Skin of body (tissue), 2 donors: ENCODE measurements around the gene TMEM51. TPM values are rescaled to one million over a fixed set of nuclear protein-coding genes. Genes with fewer than 3 reads are reported as not detected.

ENCODE experiments used
- DNase-seq: peaks from one replicate; lab custom pipeline; 2025; lab: John Stamatoyannopoulos, UW
- total RNA-seq: library from RNA; depleted of rRNA; stranded (reverse); fragments of >200 nt; gene quantifications from one replicate; pipeline ENCODE4 v1.2.3, GENCODE V29; 2014

The TMEM51 gene
- total RNA-seq, 1 donor from 2014 or later, result 3.6 TPM

DNA sequence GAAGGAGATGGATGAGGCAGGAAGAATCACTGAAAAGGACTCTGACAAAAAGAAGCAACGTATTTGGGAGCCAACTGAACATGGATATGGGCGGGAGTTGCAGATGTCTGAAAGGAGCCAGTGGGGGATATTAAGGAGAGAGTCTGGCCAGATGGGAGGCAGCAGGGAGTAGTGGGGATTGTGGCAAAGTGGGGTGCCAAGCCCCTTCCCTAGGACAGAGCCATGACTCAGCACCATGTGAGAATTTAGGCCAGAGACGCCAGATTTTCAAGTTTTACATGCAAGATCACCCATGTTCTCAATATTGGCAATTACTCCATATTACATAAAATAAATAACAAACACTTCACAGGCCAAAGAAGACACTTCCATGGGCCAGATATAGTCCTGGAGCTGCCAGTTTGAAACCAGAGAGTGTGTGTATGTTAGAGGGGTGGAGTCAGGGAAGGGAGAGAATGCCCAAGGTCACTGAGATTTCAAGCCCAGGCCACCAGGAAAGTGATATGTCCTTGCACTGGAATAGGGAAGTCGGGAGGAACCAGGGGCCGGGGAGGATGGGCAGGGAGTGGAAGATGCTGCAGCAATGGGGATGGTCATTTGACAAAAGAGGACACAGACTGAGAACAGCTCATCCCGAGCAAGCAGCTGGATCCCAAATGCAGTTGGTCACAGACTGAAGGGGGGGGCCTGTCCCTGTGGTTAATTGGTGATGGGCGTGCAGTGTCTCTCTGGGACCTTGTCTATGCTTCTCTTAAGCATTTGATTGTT, 23.5 kb downstream of the TMEM51 start:
- no peak for DNase-seq

GRCh38 chr1:15177710-15178166, 24.2 kb downstream of the TMEM51 start:
- no peak for DNase-seq

DNA sequence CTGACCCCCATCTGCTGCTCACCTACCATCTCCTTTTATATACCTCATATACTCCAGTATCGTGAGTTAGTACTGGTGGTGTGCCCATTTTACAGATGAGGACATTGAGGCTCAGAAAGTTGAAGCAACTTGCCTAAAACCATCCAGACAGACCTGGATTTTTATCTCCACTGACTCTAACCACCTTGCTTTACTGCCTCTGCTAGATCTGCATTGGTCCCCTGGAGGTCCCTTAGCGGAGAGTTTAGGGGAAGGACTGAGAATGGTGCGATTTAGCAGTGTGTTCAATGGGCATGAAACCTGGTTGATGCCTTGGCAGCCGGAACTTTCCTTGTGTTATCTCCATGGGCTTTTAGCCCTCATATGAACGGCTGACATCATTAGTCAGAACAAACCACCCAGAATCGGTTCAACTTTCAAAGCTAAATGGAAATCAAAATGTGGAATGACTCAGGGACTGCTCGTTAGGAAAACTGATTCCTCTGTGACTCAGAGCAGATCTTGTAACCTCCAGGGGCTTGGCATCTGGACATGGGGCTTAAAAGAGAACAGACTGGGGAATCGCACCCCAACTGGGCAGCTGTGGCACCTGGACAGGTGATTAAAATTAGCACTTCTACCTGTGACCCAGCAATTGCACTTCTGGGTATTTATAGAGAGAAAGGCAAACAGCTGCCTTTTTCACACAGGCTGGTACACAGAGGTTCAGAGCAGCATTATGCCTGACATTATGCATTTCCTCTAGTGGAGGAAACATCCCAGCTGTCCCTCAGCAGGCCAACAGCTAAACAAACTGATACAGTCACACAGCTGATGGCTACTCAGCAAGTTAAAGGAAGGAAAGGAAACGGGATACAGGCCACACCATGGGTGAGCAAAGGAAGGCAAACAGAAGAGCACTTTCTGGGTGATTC, 25.3 kb downstream of the TMEM51 start:
- DNase-seq, result peak; percentile 23

- DNase-seq, result no peak
Measured at GRCh38 chr1:15179485-15179883, 25.9 kb downstream of the TMEM51 start.

GRCh38 chr1:15180189-15180588, 26.6 kb downstream of the TMEM51 start:
- DNase-seq, result no peak

GRCh38 chr1:15180945-15181523, 27.5 kb downstream of the TMEM51 start:
- no peak for DNase-seq

DNA sequence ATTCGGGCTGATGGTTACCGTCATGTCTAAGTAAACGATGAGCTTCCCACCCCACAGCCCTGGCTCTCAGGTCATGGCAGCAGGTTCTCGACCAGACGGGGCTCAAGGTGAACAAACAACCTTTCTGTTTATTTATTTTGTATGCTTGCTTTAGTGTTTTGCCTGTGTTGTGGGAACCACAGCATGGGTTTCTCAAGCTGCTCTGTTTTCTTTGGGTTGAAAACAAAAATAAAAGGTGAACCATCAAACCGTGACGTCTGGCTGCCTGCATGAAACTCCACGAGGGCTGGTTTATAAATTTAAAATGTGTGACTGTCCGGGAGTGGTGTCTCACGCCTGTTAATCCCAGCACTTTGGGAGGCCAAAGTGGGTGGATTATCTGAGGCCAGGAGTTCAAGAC, 28.0 kb downstream of the TMEM51 start:
- no peak for DNase-seq

DNA sequence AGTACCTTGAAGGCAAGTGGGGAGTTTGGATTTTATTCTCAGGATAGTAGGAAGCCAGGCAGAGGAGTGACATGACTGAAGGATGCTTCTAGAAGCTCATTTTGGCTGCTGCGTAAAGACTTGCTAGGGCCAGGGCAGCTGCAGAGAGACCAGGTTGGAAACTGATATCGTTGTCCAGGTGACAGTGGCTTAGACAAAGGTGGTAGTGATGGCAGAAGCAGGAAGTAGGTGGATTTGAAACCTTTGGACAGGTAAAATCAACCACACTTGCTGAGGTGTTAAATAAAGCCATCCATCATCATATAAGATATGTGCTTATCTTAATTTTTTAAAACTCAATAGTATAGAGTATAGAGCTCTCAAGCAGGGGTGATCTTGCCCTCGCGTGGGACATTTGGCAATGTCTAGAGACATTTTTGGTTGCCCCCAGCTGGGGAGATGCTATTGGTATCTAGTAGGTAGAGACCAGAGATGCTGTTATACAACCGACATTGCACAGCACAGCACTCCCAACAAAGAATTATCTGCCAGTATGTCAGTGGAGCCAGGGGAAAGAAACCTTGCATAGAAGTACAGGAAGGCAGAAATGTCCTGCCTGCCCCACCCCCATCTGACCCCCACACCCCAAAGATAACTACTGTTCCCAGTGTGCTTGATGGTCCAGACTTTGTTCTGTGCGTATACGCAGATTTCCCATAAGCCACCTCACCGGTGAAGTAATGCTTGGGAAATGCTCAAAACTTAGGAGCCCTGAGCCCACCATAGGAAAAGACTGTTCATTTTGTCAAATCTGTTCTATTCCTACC, 31.1 kb downstream of the TMEM51 start:
- no peak for DNase-seq

GRCh38 chr1:15185617-15186016, 32.1 kb downstream of the TMEM51 start:
- DNase-seq, result no peak

- no peak for DNase-seq
Measured at GRCh38 chr1:15186073-15186845, 32.7 kb downstream of the TMEM51 start.

DNA sequence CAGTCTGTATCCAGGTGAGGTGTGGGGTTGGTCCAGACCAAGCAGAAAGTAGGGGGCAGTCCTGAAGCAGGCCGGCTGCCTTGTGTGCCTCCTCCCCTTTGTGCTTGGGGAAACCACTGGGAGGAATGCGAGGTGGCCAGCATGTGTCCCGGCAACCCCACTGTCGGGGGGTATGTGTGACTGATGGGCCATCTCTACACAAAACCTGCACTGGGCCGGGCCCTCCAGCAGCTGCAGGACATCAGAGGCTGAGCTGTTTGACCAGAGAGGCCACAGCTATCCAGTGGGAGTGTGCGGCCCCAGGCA, 33.3 kb downstream of the TMEM51 start:
- DNase-seq, result no peak

DNA sequence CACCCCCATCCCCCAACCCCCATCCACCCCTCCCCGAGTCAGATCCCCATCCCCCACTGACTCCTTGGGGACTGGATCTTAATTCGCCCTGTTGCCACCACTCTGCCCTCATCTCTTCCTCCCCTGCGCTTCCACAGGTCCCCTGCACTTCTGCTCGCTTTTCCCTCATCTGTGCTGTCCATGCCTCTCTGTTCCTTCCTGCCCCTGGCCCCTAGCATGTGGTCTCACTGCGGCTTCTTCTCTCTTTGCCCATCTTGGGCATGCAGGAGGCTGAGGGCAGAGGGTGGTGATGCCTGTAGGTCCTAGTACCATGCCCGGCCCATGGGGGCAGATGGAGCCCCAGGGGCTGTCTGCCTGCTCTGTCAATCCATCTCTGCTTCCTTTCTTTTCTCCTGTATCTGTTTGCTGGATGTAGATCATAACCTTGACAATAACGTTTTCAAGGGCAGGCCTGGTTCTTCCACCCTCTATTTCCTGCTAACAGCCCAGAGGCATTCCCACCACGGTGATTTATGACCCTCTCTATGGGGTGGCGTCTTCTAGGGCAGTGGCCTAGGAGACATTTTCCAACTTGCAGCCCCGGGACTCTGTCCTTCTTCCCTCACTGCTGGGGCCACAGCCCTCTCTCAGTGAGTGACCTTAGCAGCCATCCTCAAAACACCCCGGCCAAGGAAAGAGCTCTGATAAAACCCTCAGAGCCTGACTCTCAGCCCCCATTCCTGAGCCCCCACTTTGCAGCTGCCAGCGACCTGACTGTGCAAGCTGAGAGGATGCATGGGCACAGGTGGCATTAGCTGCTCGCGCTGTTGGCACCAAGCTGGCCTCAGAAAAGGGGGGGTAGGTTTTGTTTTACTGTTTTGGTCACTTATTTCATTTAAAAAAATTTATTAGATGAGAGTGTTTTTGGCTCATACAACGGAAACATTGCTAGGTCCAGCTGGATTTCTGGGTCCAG, 33.9 kb downstream of the TMEM51 start:
- no peak for DNase-seq

- no peak for DNase-seq
Measured at GRCh38 chr1:15188130-15188524, 34.6 kb downstream of the TMEM51 start.

DNA sequence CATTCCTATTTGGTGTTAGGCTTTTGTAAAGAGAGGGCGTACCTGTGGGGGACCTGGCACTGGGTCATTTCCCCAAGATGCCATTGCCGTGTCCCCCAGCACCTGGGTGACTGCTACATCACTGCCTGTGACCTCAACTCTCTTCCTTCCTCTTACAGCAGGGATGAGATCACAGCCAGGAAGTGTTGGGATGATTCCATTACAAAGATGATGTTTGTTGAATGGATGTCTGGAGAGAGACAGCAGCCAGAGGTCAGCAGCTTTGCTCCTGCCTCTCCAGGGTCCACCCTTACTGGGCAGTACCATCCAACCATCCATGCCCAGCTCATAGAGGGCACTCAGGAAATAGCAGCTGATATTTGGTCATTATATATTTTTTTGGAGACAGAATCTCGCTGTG, 35.1 kb downstream of the TMEM51 start:
- DNase-seq, result no peak

- DNase-seq, result no peak
Measured at GRCh38 chr1:15189692-15190370, 36.3 kb downstream of the TMEM51 start.

DNA sequence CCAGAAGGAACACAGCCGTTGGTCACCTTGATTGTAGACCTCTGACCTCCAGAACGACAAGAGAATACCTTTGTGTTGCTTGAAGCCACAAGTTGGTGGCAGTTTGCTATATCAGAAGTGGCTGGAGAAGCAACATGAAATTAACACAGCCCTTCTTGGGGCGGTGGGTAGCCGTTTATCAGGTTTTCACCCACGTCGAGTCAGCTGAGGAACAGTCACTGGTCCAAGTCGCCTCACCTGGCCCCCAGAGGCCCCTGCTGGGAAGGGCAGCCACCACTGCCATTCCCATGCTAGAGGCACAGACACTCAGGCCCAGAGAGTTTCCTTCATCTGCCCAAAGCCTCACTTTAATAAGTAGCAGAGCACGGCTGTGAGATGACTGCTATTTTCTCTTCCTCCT, 37.7 kb downstream of the TMEM51 start:
- DNase-seq, result no peak

DNA sequence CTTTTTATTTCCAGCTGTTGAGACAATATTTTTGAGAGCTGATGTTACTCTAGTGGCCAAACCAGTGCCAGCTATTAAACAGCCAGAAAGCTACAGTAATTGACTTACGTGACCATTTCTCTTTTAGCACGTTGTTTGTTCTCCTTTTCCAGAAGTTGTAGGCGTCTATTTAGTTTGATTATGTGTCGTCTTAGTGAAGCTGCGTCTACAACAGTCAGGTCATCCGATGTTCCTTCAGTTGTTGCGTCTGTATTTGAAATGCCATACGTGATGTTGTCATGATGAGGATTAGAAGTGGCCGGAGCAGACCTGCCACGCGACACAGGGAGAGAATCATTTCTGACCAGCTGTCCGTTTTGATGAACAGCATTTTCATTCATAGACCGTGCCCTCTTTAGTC, 38.2 kb downstream of the TMEM51 start:
- no peak for DNase-seq

GRCh38 chr1:15192916-15193550, 39.5 kb downstream of the TMEM51 start:
- no peak for DNase-seq
